Measurements from ENCODE around the gene PRAMEF20.

DNA sequence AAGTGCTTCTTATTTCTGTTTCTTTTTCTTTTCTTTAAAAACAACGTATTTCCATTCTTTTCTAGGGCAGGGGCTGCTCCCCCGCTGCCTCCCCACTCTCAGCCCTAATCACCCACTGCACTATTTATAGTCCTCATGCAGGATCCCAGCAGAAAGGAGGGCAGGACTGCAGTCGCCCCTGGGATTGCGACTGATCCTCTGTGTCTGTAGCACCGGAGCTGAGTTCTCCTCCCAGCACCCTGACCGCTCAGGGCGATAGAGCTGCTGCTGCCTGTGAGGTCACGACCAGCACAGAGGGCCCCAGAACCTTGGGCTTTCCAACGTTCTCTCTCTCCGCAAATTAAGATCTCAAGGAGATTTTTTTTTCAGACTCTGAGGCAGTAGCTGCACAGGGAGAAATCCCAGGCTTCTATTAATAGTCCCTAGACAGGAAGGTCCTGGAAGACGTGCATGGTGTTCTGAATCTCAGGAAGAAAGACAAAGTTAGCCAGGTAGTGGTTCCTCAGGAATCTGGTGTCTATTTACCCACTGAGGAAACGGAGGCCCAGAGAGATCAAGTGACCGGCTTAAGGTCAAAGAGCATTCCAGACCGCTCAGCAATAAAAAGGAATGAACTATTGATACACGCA lies 46.8 kb downstream of the PRAMEF20 start:
- TF ChIP-seq, protein P1, sequence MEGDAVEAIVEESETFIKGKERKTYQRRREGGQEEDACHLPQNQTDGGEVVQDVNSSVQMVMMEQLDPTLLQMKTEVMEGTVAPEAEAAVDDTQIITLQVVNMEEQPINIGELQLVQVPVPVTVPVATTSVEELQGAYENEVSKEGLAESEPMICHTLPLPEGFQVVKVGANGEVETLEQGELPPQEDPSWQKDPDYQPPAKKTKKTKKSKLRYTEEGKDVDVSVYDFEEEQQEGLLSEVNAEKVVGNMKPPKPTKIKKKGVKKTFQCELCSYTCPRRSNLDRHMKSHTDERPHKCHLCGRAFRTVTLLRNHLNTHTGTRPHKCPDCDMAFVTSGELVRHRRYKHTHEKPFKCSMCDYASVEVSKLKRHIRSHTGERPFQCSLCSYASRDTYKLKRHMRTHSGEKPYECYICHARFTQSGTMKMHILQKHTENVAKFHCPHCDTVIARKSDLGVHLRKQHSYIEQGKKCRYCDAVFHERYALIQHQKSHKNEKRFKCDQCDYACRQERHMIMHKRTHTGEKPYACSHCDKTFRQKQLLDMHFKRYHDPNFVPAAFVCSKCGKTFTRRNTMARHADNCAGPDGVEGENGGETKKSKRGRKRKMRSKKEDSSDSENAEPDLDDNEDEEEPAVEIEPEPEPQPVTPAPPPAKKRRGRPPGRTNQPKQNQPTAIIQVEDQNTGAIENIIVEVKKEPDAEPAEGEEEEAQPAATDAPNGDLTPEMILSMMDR (IDR thresholded peaks at IDR 0.05; ENCODE audit: low read depth, low read length) = no peak
- TF ChIP-seq EZH2phosphoT487 (IDR thresholded peaks at IDR 0.05; ENCODE audit: low read depth) = no peak
